OCI-LY1 (cell line): ENCODE measurements around the gene IST1.

Experiments
- H2AFZ ChIP-seq: fragments of 200-600 bp; sonication (generic), shearing (Covaris generic); 2 replicates; pipeline ENCODE4 v1.6.0; 2014; ENCODE audit warnings: antibody characterized with exemption, mild to moderate bottlenecking, low read length
- H3F3A ChIP-seq: fragments of 200-600 bp; sonication (generic), shearing (Covaris generic); 2 replicates; pipeline ENCODE4 v1.6.0; 2014; ENCODE audit warnings: mild to moderate bottlenecking, antibody characterized with exemption, low read length, moderate library complexity; ENCODE audit not compliant: insufficient read depth
- H3K27ac ChIP-seq: fragments of 200-600 bp; sonication (generic); 2 replicates; pipeline ENCODE4 v1.5.1; 2014; ENCODE audit warnings: low read length, mixed run types, mild to moderate bottlenecking, low read depth; ENCODE audit not compliant: poor library complexity, severe bottlenecking
- H3K27me3 ChIP-seq: fragments of 200-600 bp; sonication (generic); 2 replicates; pipeline ENCODE4 v1.6.0; 2014; ENCODE audit warnings: antibody characterized with exemption, mild to moderate bottlenecking, low read length, moderate library complexity; ENCODE audit not compliant: insufficient read depth
- H3K36me3 ChIP-seq: fragments of 200-600 bp; sonication (generic); 2 replicates; pipeline ENCODE4 v1.6.1; 2014; ENCODE audit warnings: mild to moderate bottlenecking, antibody characterized with exemption, low read length, moderate library complexity, mixed read lengths; ENCODE audit not compliant: insufficient read depth
- H3K4me1 ChIP-seq: fragments of 200-600 bp; sonication (generic); 2 replicates; pipeline ENCODE4 v1.5.1; 2014; ENCODE audit warnings: mild to moderate bottlenecking, low read length, moderate library complexity; ENCODE audit not compliant: insufficient read depth, severe bottlenecking
- H3K4me2 ChIP-seq: fragments of 200-600 bp; sonication (generic), shearing (Covaris generic); 2 replicates; pipeline ENCODE4 v1.6.1; 2014; ENCODE audit warnings: low read length
- H3K4me3 ChIP-seq: fragments of 200-600 bp; sonication (generic); 2 replicates; pipeline ENCODE4 v1.5.1; 2014; ENCODE audit warnings: low read length, low read depth, mild to moderate bottlenecking, mixed read lengths; ENCODE audit not compliant: poor library complexity, severe bottlenecking
- H3K79me2 ChIP-seq: fragments of 200-600 bp; shearing (Covaris generic); 2 replicates; pipeline ENCODE4 v1.6.1; 2016; ENCODE audit warnings: mixed run types, low read length, mixed read lengths; ENCODE audit not compliant: insufficient read depth
- H3K9ac ChIP-seq: fragments of 200-600 bp; sonication (generic), shearing (Covaris generic); 2 replicates; pipeline ENCODE4 v1.6.1; 2014; ENCODE audit warnings: mild to moderate bottlenecking, low read length, mixed read lengths
- H3K9me2 ChIP-seq: fragments of 200-600 bp; sonication (generic), shearing (Covaris generic); 2 replicates; pipeline ENCODE4 v1.6.1; 2014; ENCODE audit warnings: low read depth, mild to moderate bottlenecking, low read length, mixed read lengths
- H3K9me3 ChIP-seq: fragments of 200-600 bp; shearing (Covaris generic); 2 replicates; pipeline ENCODE4 v1.6.1; 2014; ENCODE audit warnings: low read length, mixed read lengths
- H4K20me1 ChIP-seq: fragments of 200-600 bp; sonication (generic), shearing (Covaris generic); 2 replicates; pipeline ENCODE4 v1.6.0; 2016; ENCODE audit warnings: mild to moderate bottlenecking, low read length; ENCODE audit not compliant: insufficient read depth
- EZH2 ChIP-seq: fragments of 200-600 bp; sonication (generic), shearing (Covaris generic); IDR thresholded peaks from 2 replicates; pipeline ENCODE4 v1.8.0; 2017; ENCODE audit warnings: borderline replicate concordance, mixed run types, mild to moderate bottlenecking, antibody characterized with exemption, low read length, moderate library complexity, mixed read lengths
- TF ChIP-seq, protein P1 (sequence below): fragments of 200-600 bp; sonication (generic), shearing (Covaris generic); IDR thresholded peaks from 2 replicates; pipeline ENCODE4 v1.5.1; 2017; ENCODE audit warnings: mild to moderate bottlenecking, antibody characterized with exemption, low read length, moderate library complexity, mixed read lengths

Gene IST1

DNA sequence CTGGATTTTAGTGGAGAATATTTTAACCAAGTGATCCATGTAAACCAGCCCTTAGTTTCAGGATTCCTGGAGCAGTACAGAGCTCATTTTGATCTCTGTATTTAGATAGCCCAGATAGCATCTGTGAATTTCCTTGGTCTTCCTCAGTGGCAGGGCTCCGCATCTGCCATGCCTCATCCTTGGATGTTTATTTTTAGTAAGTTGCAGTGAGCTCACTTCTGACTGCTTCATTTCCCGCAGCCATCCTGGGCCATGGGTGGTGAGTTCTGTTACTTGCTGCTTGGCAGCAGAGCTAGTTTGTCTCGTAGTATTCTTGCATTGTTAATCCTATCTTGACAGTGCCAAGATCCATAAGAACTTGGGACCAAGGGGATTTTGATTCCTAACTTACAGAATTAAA is 33.7 kb downstream of the IST1 start:
- Histone ChIP-seq H3K9me3 (no peaks in the 10 kb centered on the region), H2AFZ (no peak overlapping the region), H3K27ac (no peak overlapping the region), H4K20me1 (peaks cover 3% of the 10 kb centered on the region; the same call in 1 of the 2 replicates), H3K36me3 (peaks cover 89% of the 10 kb centered on the region), H3K4me3 (no peak overlapping the region), H3F3A (no peaks in the 10 kb centered on the region), H3K79me2 (0 out of 2 replicates have a peak, but pooled peaks cover 2% of the 10 kb centered on the region), H3K9me2 (no peaks in the 10 kb centered on the region), H3K9ac (no peak overlapping the region), H3K4me1 (no peaks in the 10 kb centered on the region), H3K4me2 (no peak overlapping the region), H3K27me3 (no peaks in the 10 kb centered on the region)
- TF ChIP-seq, protein P1, sequence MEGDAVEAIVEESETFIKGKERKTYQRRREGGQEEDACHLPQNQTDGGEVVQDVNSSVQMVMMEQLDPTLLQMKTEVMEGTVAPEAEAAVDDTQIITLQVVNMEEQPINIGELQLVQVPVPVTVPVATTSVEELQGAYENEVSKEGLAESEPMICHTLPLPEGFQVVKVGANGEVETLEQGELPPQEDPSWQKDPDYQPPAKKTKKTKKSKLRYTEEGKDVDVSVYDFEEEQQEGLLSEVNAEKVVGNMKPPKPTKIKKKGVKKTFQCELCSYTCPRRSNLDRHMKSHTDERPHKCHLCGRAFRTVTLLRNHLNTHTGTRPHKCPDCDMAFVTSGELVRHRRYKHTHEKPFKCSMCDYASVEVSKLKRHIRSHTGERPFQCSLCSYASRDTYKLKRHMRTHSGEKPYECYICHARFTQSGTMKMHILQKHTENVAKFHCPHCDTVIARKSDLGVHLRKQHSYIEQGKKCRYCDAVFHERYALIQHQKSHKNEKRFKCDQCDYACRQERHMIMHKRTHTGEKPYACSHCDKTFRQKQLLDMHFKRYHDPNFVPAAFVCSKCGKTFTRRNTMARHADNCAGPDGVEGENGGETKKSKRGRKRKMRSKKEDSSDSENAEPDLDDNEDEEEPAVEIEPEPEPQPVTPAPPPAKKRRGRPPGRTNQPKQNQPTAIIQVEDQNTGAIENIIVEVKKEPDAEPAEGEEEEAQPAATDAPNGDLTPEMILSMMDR, result no peak
- no peak for TF ChIP-seq EZH2

DNA sequence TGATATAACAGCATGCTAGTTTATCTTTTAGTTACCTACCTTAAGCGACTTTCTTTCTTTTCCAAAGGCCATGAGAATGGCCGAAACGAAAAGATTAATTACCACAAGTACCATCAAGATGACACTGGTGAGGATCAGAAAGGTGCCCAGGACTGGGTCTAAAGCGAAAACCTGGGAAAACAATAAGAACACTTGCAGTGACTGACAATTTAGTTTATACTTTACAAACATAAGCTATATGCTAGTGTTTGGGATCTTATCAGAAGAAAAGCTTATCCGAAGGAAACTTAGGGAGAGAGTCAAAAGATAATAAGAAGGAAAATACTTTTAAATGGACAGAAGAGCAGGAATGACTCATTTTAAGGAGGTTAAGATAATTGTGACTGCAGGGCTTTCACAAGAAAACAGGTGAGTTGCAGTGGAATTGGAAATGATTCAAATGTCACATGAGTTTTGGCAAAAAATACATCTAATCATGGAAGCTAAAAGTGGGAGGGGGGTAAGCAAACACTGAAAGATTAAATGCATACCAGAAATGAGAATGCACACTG is 34.8 kb downstream of the IST1 start:
- H3K4me2 ChIP-seq, result no peak overlapping the region
- 0 out of 2 replicates have a peak, but pooled peaks cover 2% of the 10 kb centered on the region for H3K79me2 ChIP-seq
- no peak overlapping the region for H3K4me3 ChIP-seq
- no peak overlapping the region for H3K27ac ChIP-seq
- no peaks in the 10 kb centered on the region for H3F3A ChIP-seq
- TF ChIP-seq, protein P1, result no peak
- TF ChIP-seq EZH2, result no peak
- no peaks in the 10 kb centered on the region for H3K4me1 ChIP-seq
- H2AFZ ChIP-seq, result no peak overlapping the region
- H4K20me1 ChIP-seq, result peaks cover 3% of the 10 kb centered on the region; the same call in 1 of the 2 replicates
- H3K9me2 ChIP-seq, result no peaks in the 10 kb centered on the region
- no peak overlapping the region for H3K9ac ChIP-seq
- H3K9me3 ChIP-seq, result no peaks in the 10 kb centered on the region
- peaks cover 88% of the 10 kb centered on the region for H3K36me3 ChIP-seq
- H3K27me3 ChIP-seq, result no peaks in the 10 kb centered on the region

DNA sequence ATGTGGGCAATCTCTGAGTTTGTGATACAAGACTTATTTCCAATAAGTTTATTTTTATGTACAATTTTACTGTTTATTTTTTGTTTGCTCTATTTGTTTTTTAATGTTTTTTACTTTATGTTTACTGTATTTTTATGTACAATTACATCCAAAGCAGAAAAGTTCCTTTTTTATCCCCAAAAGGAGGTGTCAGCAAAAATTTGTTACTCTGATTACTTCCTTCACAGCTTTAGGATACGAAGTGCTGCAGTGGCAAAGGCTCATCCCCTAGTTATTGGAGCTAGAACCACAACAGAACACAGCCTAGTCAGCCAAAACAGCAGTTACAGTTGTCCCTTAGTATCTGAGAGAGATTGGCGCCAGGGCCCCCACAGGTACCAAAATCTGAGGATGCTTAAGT is 35.7 kb downstream of the IST1 start:
- Histone ChIP-seq H3K4me2 (no peak overlapping the region), H3K9me3 (no peaks in the 10 kb centered on the region), H3K9ac (no peak overlapping the region), H3K27ac (no peak overlapping the region), H3K4me1 (no peaks in the 10 kb centered on the region), H3K36me3 (peaks cover 79% of the 10 kb centered on the region), H3F3A (no peaks in the 10 kb centered on the region), H3K4me3 (no peak overlapping the region), H2AFZ (no peak overlapping the region), H3K9me2 (no peaks in the 10 kb centered on the region), H3K79me2 (0 out of 2 replicates have a peak, but pooled peaks cover 2% of the 10 kb centered on the region), H3K27me3 (no peaks in the 10 kb centered on the region), H4K20me1 (peaks cover 3% of the 10 kb centered on the region; the same call in 1 of the 2 replicates)
- TF ChIP-seq, protein P1, result no peak
- no peak for TF ChIP-seq EZH2
